HG03097 (cell line): ENCODE measurements around the gene DCDC2C.
"Not testable (repeated sequence)": the region's sequence is repeated elsewhere in the genome, so short reads cannot be mapped to it uniquely, and the experiment has no call there.

ENCODE experiments used
- ATAC-seq: cut with Tn5 transposase; IDR thresholded peaks from one replicate; pipeline ENCODE4 v1.9.1; 2021; ENCODE audit not compliant: unreplicated experiment, low FRiP score

Gene DCDC2C

GRCh38 chr2:3806730-3807129, 103.4 kb downstream of the DCDC2C start:
- ATAC-seq = no peak

- no peak for ATAC-seq
Measured at GRCh38 chr2:3807853-3808252, 104.5 kb downstream of the DCDC2C start.

- no peak for ATAC-seq
Measured at GRCh38 chr2:3814706-3815245, 111.4 kb downstream of the DCDC2C start.

- ATAC-seq = not testable (repeated sequence)
Measured at GRCh38 chr2:3817144-3817543, 113.8 kb downstream of the DCDC2C start.

GRCh38 chr2:3823748-3824147, 120.4 kb downstream of the DCDC2C start:
- no peak for ATAC-seq

GRCh38 chr2:3827673-3828575, 124.5 kb downstream of the DCDC2C start:
- ATAC-seq = no peak

GRCh38 chr2:3830796-3831195, 127.4 kb downstream of the DCDC2C start:
- ATAC-seq = no peak

GRCh38 chr2:3837086-3837485, 133.7 kb downstream of the DCDC2C start:
- no peak for ATAC-seq

- ATAC-seq = no peak
Measured at GRCh38 chr2:3838348-3838747, 135.0 kb downstream of the DCDC2C start.

GRCh38 chr2:3839476-3839875, 136.1 kb downstream of the DCDC2C start:
- no peak for ATAC-seq

GRCh38 chr2:3840611-3841155, 137.3 kb downstream of the DCDC2C start:
- ATAC-seq = no peak

GRCh38 chr2:3847397-3848052, 144.2 kb downstream of the DCDC2C start:
- no peak for ATAC-seq

GRCh38 chr2:3848776-3849175, 145.4 kb downstream of the DCDC2C start:
- ATAC-seq = no peak

- ATAC-seq = no peak
Measured at GRCh38 chr2:3849213-3849612, 145.8 kb downstream of the DCDC2C start.

- ATAC-seq = no peak
Measured at GRCh38 chr2:3857576-3857975, 154.2 kb downstream of the DCDC2C start.

GRCh38 chr2:3864943-3865865, 161.8 kb downstream of the DCDC2C start:
- ATAC-seq = no peak

- no peak for ATAC-seq
Measured at GRCh38 chr2:3867469-3867868, 164.1 kb downstream of the DCDC2C start.

GRCh38 chr2:3868012-3868805, 164.8 kb downstream of the DCDC2C start:
- ATAC-seq = no peak

- ATAC-seq = no peak
Measured at GRCh38 chr2:3870222-3870621, 166.8 kb downstream of the DCDC2C start.

- ATAC-seq = no peak
Measured at GRCh38 chr2:3871002-3871401, 167.6 kb downstream of the DCDC2C start.
